Upper lobe of left lung (tissue), 6 donors: ENCODE measurements around the gene MUC6. TPM values are rescaled to one million over a fixed set of nuclear protein-coding genes. Genes with fewer than 3 reads are reported as not detected.
A peak's percentile ranks its signal among the peaks of the same experiment; 100 is the strongest.

ENCODE experiments used
- ATAC-seq, 2 donors: fragments of 200-7000 bp; cut with Tn5 transposase; one replicate each; pipeline ENCODE4 v1.9.1; 2022; ENCODE audit warnings: mild to moderate bottlenecking in 2 of 2, moderate library complexity in 2 of 2; ENCODE audit not compliant: low FRiP score in 2 of 2
- DNase-seq, 2 donors: peaks; one replicate each; pipeline ENCODE4 v3.0.0-alpha.2; 2019 to 2020
- H3K27ac ChIP-seq, 4 donors: fragments of 200-600 bp; sonication (generic); one replicate each; pipeline ENCODE4 v1.5.1; 2016 to 2019
- H3K27me3 ChIP-seq, 4 donors: fragments of 200-600 bp; sonication (generic); one replicate each; pipeline ENCODE4 v1.5.1; 2017 to 2019
- H3K36me3 ChIP-seq, 4 donors: fragments of 200-600 bp; sonication (generic); one replicate each; pipeline ENCODE4 v1.5.1; 2016 to 2019
- H3K4me1 ChIP-seq, 4 donors: fragments of 200-600 bp; sonication (generic); one replicate each; pipeline ENCODE4 v1.5.1; 2018 to 2019
- H3K4me3 ChIP-seq, 4 donors: fragments of 200-600 bp; sonication (generic); one replicate each; pipeline ENCODE4 v1.5.1; 2017 to 2019; ENCODE audit warnings: mild to moderate bottlenecking in 2 of 4, moderate library complexity in 1 of 4
- H3K9me3 ChIP-seq, 4 donors: fragments of 200-600 bp; sonication (generic); one replicate each; pipeline ENCODE4 v1.5.1; 2018 to 2019
- EP300 ChIP-seq, 4 donors: sonication (generic); formaldehyde crosslinking; IDR thresholded peaks; one replicate each; pipeline ENCODE4 v1.5.1; 2017; ENCODE audit warnings: antibody characterized with exemption in 4 of 4, control low read depth in 2 of 4
- POLR2A ChIP-seq, 4 donors: fragments of 450-650 bp; IDR thresholded peaks; one replicate each; pipeline ENCODE4 v1.5.1; 2016 to 2017; ENCODE audit warnings: antibody characterized with exemption in 4 of 4, mild to moderate bottlenecking in 2 of 4
- POLR2AphosphoS5 ChIP-seq, 2 donors: sonication (generic); formaldehyde crosslinking; IDR thresholded peaks; one replicate each; pipeline ENCODE4 v1.5.1; 2017; ENCODE audit warnings: antibody characterized with exemption in 2 of 2
- whole genome bisulfite sequencing, 2 donors: methylation state at CpG; one replicate each; pipeline ENCODE4 v1.1.5; 2017 to 2018; 5-methylcytosine and 5-hydroxymethylcytosine counted together
- total RNA-seq, 6 donors: library from RNA; depleted of rRNA in 4 of 6; stranded (reverse); fragments of >200 nt in 4 of 6; gene quantifications; one replicate each; pipeline versions ENCODE4 v1.1.0 to v1.2.1, GENCODE V29; 2016 to 2021
- TF ChIP-seq, protein P1 (sequence below), 6 experiments: fragments of 450-650 bp in 4 of 6; fragments of 200-600 bp in 2 of 6; sonication (generic) in 2 of 6; IDR thresholded peaks; one replicate each; pipeline ENCODE4 v1.5.1; 2016 to 2019; ENCODE audit warnings: antibody characterized with exemption in 6 of 6
- donor health status: DM: no; HTN: no; CAD: no; lungs with moderate emphysema.
- donor health status: DM: no; HTN: yes; CAD: no; lungs with severe emphysema.

MUC6 gene
- total RNA-seq, 6 donors from 2014 or later = 0.06 to 4.2 (median 0.51) TPM; not detected in 3

DNA sequence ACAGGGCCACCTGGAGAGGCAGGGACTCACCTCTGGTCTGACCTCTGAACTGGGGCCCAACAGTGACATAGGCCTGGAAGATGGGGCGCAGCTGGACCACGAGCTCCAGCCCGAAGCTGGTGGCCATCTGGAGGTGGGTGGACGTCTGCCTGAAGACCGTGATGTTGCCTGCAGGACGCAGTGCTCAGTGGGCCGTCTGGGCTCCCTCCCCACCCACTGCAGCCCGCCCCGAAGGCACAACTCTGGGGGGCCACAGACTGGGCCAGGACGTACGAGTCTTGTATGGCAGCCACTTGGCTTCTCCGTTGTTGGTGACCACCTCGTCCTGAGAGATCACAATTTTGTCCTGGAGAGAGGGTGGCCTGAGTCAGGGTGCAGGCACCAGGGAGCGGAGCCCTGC lies 7.9 kb downstream of the MUC6 start:
- Histone ChIP-seq H3K36me3 (peaks cover 0 to 5% (median 0%) of the 10 kb centered on the region in 4 donors), H3K27me3 (no peaks in the 10 kb centered on the region), H3K27ac (no peak overlapping the region), H3K9me3 (no peaks in the 10 kb centered on the region), H3K4me3 (no peak overlapping the region), H3K4me1 (no peaks in the 10 kb centered on the region)
- no peak for ATAC-seq
- WGBS, 2 donors = 81 to 100% methylated on average over 1 to 14 of the region's 14 CpGs
- DNase-seq = no peak
- TF ChIP-seq EP300 (IDR thresholded peaks at IDR 0.05) (no peak), POLR2A (IDR thresholded peaks at IDR 0.05) (no peak)

DNA sequence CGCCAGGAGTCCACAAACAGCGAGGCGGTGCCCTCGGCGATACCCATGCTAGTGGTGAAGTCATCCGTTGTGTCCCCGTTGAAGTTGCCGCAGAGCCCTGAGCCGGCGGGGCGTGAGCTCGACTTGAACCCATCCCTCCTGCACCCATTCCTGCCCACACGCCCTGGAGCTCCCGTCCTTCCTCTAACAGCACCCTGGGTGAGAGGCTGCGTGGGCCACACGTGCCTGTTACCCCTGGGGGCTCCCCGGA lies 8.3 kb downstream of the MUC6 start:
- no peaks in the 10 kb centered on the region for H3K9me3 ChIP-seq
- TF ChIP-seq, protein P1, sequence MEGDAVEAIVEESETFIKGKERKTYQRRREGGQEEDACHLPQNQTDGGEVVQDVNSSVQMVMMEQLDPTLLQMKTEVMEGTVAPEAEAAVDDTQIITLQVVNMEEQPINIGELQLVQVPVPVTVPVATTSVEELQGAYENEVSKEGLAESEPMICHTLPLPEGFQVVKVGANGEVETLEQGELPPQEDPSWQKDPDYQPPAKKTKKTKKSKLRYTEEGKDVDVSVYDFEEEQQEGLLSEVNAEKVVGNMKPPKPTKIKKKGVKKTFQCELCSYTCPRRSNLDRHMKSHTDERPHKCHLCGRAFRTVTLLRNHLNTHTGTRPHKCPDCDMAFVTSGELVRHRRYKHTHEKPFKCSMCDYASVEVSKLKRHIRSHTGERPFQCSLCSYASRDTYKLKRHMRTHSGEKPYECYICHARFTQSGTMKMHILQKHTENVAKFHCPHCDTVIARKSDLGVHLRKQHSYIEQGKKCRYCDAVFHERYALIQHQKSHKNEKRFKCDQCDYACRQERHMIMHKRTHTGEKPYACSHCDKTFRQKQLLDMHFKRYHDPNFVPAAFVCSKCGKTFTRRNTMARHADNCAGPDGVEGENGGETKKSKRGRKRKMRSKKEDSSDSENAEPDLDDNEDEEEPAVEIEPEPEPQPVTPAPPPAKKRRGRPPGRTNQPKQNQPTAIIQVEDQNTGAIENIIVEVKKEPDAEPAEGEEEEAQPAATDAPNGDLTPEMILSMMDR (IDR thresholded peaks at IDR 0.05) = no peak
- no peak for TF ChIP-seq POLR2A (IDR thresholded peaks at IDR 0.05)
- TF ChIP-seq EP300 (IDR thresholded peaks at IDR 0.05) = no peak
- no peak for TF ChIP-seq POLR2AphosphoS5 (IDR thresholded peaks at IDR 0.05)
- ATAC-seq (no peak), DNase-seq (peak in 1 of 2 donors; percentile 77)
- no peaks in the 10 kb centered on the region for H3K4me1 ChIP-seq
- WGBS, 2 donors = 75 to 76% methylated on average over 10 to 14 of the region's 17 CpGs
- H3K36me3 ChIP-seq = peaks cover 0 to 5% (median 0%) of the 10 kb centered on the region in 4 donors
- no peak overlapping the region for H3K4me3 ChIP-seq
- H3K27me3 ChIP-seq = no peaks in the 10 kb centered on the region
- H3K27ac ChIP-seq = no peak overlapping the region

DNA sequence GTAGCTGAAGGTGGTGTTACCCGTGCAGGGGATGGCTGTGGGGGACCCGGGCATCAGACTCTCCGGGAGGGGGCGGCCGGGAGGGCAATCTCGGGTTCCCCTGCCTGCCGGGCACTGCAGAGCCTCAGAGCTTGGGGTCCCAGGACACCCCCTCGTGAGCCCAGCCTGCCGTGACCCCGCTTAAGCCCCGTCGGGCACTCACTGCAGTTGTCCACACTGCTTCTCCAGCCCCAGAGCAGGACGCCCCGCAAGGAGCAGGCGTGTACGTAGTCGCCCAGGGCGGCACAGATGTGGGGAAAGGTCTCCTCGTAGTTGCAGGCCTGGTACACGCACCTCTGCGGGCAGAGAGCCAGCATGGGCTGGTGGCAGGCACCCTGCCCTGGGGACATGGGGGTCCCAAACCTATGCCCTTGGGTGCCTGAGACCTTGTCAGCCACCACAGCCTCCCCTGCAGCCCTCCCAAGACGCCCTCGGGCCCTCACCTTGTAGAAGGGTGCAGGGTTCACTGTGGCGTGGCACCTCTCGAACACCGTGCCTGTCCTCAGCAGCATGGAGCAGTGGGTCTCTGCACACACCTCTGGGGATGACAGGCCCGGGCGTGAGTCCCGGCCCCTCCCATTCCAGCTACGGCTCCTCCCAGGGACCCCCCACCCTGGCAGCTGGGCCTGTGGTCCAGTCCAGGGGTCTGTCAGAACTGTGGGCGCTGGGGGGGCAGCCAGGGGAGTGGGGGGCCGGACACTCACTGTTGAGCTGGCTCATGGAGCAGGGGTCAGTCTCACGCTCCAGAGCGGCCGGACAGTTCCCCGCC lies 8.8 kb downstream of the MUC6 start:
- Histone ChIP-seq H3K36me3 (peaks cover 0 to 5% (median 0%) of the 10 kb centered on the region in 4 donors), H3K4me3 (no peak overlapping the region), H3K27ac (no peak overlapping the region), H3K9me3 (no peaks in the 10 kb centered on the region), H3K27me3 (no peaks in the 10 kb centered on the region), H3K4me1 (no peaks in the 10 kb centered on the region)
- 75 to 79% methylated on average over 11 to 21 of the region's 36 CpGs for WGBS, 2 donors
- no peak for ATAC-seq
- TF ChIP-seq POLR2A (IDR thresholded peaks at IDR 0.05) (no peak), POLR2AphosphoS5 (IDR thresholded peaks at IDR 0.05) (no peak), EP300 (IDR thresholded peaks at IDR 0.05) (no peak)
- TF ChIP-seq, protein P1 (IDR thresholded peaks at IDR 0.05) = no peak
- DNase-seq = peak in 1 of 2 donors; percentile 81

DNA sequence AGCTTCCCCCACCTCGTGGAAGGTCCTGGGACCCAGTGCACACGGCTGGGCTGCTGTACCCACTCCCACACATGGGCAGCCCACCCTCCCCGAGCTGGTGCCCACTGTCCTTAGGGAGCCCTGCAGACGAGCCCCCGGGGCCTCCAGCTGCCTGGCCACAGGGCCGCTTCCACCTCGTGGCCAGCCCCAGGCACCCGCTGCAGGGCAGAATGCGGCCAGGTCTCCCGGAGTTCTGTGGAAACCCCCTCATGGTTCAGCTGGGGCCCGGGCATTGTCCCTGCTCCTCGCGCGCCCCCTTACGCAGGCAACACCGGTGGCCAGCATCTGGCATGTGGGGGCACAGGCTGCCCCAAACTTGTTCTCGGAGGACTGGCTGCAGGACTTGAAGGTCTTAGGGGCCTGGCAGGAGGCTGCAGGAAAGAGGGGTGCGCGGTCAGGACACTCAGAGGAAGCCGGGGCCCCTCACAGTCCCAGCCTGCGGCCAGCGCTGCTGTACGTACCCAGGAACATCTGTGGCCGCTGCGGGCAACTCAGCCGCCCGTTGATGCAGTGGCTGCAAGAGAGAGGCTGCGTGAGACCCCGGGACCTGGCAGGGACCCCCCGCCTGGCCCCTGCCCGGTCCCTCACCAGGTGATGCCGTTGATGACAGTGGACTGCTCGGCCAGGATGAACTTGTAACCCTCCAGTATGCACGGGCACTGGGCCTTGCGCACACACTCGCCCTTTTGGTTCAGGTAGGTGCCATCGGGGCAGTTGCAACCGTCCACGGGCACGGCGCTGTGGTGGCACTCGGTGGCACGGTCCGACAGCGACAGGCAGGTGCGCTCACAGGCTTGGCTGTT lies 9.7 kb downstream of the MUC6 start:
- Histone ChIP-seq H3K27ac (no peak overlapping the region), H3K9me3 (no peaks in the 10 kb centered on the region), H3K27me3 (no peaks in the 10 kb centered on the region), H3K4me1 (no peaks in the 10 kb centered on the region), H3K36me3 (peaks cover 0 to 5% (median 0%) of the 10 kb centered on the region in 4 donors), H3K4me3 (no peak overlapping the region)
- DNase-seq (peak in 1 of 2 donors; percentile 82), ATAC-seq (no peak)
- TF ChIP-seq POLR2AphosphoS5 (IDR thresholded peaks at IDR 0.05) (no peak), POLR2A (IDR thresholded peaks at IDR 0.05) (no peak), EP300 (IDR thresholded peaks at IDR 0.05) (no peak)
- TF ChIP-seq, protein P1 (IDR thresholded peaks at IDR 0.05) = no peak
- WGBS, 2 donors = 85 to 94% methylated on average over 17 to 28 of the region's 46 CpGs

DNA sequence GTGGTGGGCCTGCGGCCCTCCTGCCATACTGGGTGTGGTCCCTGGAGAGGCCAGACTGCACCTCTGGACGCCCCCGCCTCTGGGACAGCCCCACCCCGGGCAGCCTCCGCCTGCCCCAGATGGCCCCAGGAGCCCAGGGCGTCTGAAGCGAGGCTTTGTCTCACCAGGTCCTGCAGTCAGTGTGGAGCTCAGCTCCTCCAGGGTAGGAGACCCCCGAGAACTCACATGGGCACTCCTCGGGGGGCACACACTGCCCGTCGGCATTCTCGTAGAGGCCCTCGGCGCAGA lies 10.4 kb downstream of the MUC6 start:
- H3K9me3 ChIP-seq = no peaks in the 10 kb centered on the region
- H3K4me1 ChIP-seq = no peaks in the 10 kb centered on the region
- WGBS, 2 donors = 86 to 88% methylated on average over 6 to 9 of the region's 14 CpGs
- no peak overlapping the region for H3K4me3 ChIP-seq
- H3K27ac ChIP-seq = no peak overlapping the region
- no peak for DNase-seq
- TF ChIP-seq POLR2AphosphoS5 (IDR thresholded peaks at IDR 0.05) (no peak), POLR2A (IDR thresholded peaks at IDR 0.05) (no peak)
- TF ChIP-seq, protein P1 (IDR thresholded peaks at IDR 0.05) = no peak
- no peaks in the 10 kb centered on the region for H3K27me3 ChIP-seq
- H3K36me3 ChIP-seq = peaks cover 0 to 5% (median 0%) of the 10 kb centered on the region in 4 donors
- no peak for ATAC-seq
